Omental fat pad (tissue), 4 donors: ENCODE results near the gene LRTM1. TPM values are rescaled to one million over a fixed set of nuclear protein-coding genes. Genes with fewer than 3 reads are reported as not detected.

Source experiments
- ATAC-seq: fragments of 150-250 bp; one replicate; pipeline ENCODE4 v1.9.1; 2016; ENCODE audit warnings: mild to moderate bottlenecking, moderate library complexity; ENCODE audit not compliant: low FRiP score
- DNase-seq: peaks from one replicate; pipeline ENCODE4 v3.0.0-alpha.2; 2019; ENCODE audit warnings: low spot score
- total RNA-seq, 4 donors: library from RNA; depleted of rRNA; stranded (reverse); fragments of >200 nt; gene quantifications; one replicate each; pipeline ENCODE4 v1.1.0, GENCODE V29; 2016
- TF ChIP-seq, protein P1 (sequence below), 3 donors: fragments of 450-650 bp; IDR thresholded peaks; one replicate each; pipeline ENCODE4 v1.5.1; 2016 to 2017; ENCODE audit warnings: antibody characterized with exemption in 3 of 3, mild to moderate bottlenecking in 3 of 3, moderate library complexity in 2 of 3

Gene LRTM1
- total RNA-seq, 4 donors from 2014 or later: not detected

DNA sequence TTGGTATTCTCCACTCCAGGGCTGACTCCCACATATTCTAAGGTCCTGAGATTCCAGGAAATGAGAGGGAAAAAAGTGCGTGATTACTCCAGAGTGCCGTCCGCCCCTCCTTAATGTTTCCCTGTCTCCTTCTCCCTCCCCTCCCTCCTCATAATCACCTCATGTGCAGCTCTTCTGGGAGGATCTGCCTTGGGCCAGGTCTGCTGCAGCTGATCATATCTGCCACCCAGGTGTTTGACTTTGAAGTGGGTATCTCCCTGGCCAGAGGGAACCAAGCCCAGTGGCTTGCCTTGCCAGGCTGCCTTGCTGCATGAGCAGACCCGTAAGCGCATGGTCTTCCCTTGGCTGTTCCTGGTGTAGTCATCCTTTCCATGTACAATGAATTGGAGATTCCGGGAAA lies 28.1 kb upstream of the LRTM1 start:
- DNase-seq (no peak), ATAC-seq (no peak)
- TF ChIP-seq, protein P1, sequence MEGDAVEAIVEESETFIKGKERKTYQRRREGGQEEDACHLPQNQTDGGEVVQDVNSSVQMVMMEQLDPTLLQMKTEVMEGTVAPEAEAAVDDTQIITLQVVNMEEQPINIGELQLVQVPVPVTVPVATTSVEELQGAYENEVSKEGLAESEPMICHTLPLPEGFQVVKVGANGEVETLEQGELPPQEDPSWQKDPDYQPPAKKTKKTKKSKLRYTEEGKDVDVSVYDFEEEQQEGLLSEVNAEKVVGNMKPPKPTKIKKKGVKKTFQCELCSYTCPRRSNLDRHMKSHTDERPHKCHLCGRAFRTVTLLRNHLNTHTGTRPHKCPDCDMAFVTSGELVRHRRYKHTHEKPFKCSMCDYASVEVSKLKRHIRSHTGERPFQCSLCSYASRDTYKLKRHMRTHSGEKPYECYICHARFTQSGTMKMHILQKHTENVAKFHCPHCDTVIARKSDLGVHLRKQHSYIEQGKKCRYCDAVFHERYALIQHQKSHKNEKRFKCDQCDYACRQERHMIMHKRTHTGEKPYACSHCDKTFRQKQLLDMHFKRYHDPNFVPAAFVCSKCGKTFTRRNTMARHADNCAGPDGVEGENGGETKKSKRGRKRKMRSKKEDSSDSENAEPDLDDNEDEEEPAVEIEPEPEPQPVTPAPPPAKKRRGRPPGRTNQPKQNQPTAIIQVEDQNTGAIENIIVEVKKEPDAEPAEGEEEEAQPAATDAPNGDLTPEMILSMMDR (IDR thresholded peaks at IDR 0.05): no peak

DNA sequence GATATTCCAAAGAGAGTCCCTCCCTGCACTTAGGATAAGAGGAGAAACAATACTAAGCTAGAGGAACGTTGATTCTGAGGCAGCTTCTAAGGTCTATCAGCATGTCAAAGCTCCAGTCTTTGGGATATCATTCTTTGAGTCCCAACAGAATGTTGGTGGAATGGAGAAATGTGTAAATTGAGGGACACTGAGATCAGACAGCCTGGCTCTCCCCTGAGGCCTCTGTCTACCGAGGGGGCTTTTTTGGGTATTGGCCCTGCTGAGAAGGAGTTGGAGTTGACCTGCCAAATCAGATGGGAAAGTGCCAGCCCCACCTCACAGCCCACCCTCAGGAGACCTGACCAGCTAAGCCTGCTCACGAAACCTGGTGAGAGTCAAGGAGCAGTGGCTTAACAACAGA lies 27.6 kb upstream of the LRTM1 start:
- ATAC-seq: no peak
- TF ChIP-seq, protein P1 (IDR thresholded peaks at IDR 0.05): no peak
- no peak for DNase-seq

DNA sequence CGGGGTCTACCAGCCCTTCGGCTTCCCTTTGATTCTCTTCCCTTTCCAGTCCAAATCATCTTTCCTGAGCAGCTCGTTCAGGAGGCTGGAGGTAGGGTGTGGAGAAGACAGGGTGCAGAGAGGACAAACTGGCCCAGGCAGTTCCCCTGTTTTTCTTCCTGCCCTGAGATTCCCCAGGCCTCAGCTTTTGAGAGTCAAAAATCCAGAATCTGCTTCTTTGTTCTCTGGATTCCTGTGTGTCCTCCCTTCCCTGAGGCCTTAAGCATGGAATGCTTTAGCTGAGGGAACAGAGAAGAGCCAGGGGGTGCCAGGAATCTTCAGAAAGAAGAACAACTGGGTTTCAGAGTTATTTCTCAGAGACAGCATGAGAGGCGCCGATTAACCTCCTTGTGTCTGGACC lies 26.7 kb upstream of the LRTM1 start:
- no peak for ATAC-seq
- TF ChIP-seq, protein P1 (IDR thresholded peaks at IDR 0.05): no peak
- no peak for DNase-seq

DNA sequence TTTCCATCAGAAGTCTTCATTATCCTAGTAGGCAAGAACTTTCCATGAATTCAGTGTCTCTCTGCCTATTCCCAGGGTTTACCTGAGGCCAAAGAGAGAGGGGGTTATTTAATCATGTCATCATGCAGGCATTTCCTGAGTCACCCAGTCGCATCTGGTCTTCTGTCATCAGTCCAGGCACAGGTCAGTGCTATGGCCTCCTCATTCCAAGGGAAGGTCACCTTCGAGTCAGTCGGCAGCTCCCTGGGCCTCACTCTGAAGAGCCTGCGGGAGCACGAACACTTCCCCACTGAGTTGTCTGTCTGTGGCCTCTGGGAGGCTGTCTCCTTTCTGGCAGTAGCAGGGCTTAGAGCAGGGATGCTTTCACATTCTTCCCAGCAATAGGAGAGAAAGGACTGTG lies 26.2 kb upstream of the LRTM1 start:
- DNase-seq (no peak), ATAC-seq (no peak)
- TF ChIP-seq, protein P1 (IDR thresholded peaks at IDR 0.05): no peak

DNA sequence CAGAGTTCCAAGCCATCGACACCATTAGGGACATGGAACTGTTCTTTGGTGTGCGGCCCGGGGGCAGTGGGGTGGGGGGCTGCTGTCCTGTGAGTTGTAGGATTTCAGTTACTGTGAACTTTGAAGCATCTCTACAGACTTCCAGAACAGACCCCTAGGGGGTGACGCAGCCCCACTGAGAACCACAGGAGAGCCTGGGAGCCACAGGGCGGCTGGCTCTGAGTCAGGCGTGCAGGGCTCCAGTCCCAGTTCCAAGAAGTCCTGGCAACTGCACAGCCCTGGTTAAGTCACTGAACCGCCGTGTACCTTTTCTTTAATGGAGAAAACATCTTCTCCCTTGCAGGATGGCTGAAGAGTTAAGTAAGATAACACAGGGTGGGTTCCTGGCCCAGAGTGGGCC lies 23.5 kb upstream of the LRTM1 start:
- TF ChIP-seq, protein P1 (IDR thresholded peaks at IDR 0.05): no peak
- DNase-seq: peak; percentile 23

DNA sequence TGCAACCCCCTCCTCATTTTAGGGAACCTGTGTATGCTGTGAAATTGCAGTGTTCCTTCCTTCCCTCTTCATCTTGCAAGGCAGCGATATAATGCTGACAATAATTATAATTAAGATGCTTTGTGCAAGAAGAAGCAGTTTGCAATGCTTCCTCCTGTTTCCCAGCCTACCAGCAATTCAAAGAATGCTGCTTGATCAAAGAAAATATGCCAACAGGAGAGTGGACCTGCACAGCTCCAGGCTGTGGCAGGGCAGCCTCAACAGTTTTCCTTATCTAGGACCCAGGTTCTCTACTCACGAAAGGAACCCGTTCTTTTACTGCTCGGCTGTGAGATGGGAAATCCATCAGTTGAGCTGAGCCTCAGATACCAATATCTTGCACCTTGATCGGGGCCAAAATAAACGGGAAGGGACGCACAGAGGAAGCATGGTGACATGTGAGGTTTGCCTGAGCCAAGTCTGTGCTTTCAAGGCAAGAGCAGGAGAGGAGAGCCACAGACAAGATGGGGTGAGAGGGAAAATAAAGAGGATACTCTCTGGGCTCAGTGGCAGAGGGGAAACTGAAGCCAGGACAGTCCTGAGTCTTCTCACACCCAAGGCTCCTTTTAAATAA lies 22.6 kb upstream of the LRTM1 start:
- no peak for ATAC-seq
- TF ChIP-seq, protein P1 (IDR thresholded peaks at IDR 0.05): no peak
- DNase-seq: no peak

More for the DNA sequence above, 23.5 kb upstream of the LRTM1 start:
- peak; percentile 69 for ATAC-seq

DNA sequence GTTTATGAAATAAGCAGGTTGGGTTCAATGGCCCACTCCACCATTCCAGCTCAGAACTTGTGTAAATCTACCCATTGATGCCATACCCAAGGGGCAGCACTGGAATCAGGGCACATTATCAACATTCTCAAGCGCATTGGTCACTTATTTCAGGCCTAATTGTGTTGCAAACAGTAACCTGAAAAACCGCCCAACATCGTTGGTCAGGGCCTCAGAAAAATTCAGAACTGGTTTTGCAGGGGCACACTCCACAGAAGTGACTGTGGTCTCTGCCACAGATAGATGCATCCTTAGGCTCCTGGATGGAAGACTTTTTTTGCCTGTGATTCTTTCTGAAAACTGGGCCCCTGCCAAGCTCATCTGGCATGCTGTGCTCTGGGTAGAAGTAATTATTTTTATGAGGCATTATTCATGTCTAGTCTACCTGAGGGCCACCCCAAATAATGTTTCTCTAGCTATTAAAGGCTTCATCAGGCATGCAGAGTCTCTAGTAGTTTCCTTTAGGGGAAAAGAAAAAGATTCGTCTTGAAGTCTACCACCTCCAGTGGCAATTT lies 21.7 kb upstream of the LRTM1 start:
- no peak for ATAC-seq
- TF ChIP-seq, protein P1 (IDR thresholded peaks at IDR 0.05): no peak

More for the DNA sequence above, 21.7 kb upstream of the LRTM1 start:
- no peak for DNase-seq
